Measurements from ENCODE around the gene C1QL2. TPM values are rescaled to one million over a fixed set of nuclear protein-coding genes. Genes with fewer than 3 reads are reported as not detected.

Gene C1QL2
- total RNA-seq, 1 donor from 2014 or later: not detected

- intact Hi-C loops (cut with DNase I): no loop called here
- DNase-seq (ENCODE audit: low spot score): no peak
Measured at GRCh38 chr2:119114266-119114665, 44.3 kb downstream of the C1QL2 start.

- intact Hi-C loops (cut with DNase I): no loop called here
Measured at GRCh38 chr2:119113489-119113770, 45.1 kb downstream of the C1QL2 start.

GRCh38 chr2:119112770-119113488 is 45.6 kb downstream of the C1QL2 start:
- no peak for DNase-seq (ENCODE audit: low spot score)
- intact Hi-C loops (cut with DNase I): no loop called here

More at GRCh38 chr2:119113489-119113770, 45.1 kb downstream of the C1QL2 start:
- no peak for DNase-seq (ENCODE audit: low spot score)

GRCh38 chr2:119112230-119112629 is 46.3 kb downstream of the C1QL2 start:
- DNase-seq (ENCODE audit: low spot score): no peak
- intact Hi-C loops (cut with DNase I): no loop called here

GRCh38 chr2:119111115-119111975 is 47.2 kb downstream of the C1QL2 start:
- intact Hi-C loops (cut with DNase I): no loop called here
- no peak for DNase-seq (ENCODE audit: low spot score)

GRCh38 chr2:119109866-119110265 is 48.7 kb downstream of the C1QL2 start:
- intact Hi-C loops (cut with DNase I): no loop called here
- no peak for DNase-seq (ENCODE audit: low spot score)

- no peak for DNase-seq (ENCODE audit: low spot score)
- intact Hi-C loops (cut with DNase I): no loop called here
Measured at GRCh38 chr2:119108186-119108585, 50.4 kb downstream of the C1QL2 start.

- no peak for DNase-seq (ENCODE audit: low spot score)
- intact Hi-C loops (cut with DNase I): no loop called here
Measured at GRCh38 chr2:119106301-119106897, 52.2 kb downstream of the C1QL2 start.

Other genes starting within 250 kb of the C1QL2 start
- 0.92 TPM for gene MARCO, start 216.6 kb downstream of the C1QL2 start, total RNA-seq
- gene STEAP3, start 65.1 kb upstream of the C1QL2 start, total RNA-seq: 10.7 TPM
- 11.7 TPM for gene C2orf76, start 208.1 kb upstream of the C1QL2 start, total RNA-seq
- gene DBI, start 208.2 kb upstream of the C1QL2 start, total RNA-seq: 251 TPM